NCI-H1105 (cell line): ENCODE data around the gene CHST15.

Experiments
- DNase-seq: peaks from one replicate; lab custom pipeline; 2025; lab: John Stamatoyannopoulos, UW

CHST15 gene

DNA sequence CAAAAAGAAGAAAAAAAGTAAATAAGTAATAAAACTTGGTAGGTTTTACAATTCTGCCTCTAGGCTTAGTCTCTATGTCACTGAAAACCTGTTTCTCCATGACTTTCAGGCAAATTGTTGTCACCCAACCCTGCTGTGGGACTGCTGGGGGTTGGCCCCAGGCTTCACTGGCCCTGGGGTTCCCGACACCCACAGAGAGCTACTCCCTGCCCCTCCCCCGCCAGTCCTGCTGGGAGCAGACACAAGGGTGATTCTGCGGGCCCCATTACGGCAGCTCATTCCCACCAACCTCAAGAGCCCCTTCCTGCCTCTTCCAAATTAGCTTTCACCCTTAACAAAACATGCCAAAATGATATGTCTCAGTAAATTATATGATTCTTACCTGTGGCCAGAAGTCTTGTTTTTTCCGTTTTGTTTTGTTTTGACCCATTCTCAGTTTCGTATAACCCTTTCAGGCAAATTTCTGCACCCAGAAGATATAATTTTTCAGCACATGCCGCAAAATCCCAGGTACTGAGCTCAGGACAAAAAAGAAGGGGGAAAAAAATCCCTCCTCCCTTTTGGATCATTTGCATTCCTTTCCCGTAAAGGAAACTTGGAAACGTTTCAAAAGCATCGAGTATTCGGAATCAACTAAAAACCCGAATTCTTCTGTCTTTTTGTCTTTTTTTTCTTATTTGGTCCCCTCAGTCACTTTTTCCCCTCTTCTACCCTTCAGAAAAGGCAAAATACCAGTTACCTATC lies 27.8 kb downstream of the CHST15 start:
- no peak for DNase-seq

- DNase-seq, result no peak
Measured at GRCh38 chr10:124064676-124065075, 28.7 kb downstream of the CHST15 start.

DNA sequence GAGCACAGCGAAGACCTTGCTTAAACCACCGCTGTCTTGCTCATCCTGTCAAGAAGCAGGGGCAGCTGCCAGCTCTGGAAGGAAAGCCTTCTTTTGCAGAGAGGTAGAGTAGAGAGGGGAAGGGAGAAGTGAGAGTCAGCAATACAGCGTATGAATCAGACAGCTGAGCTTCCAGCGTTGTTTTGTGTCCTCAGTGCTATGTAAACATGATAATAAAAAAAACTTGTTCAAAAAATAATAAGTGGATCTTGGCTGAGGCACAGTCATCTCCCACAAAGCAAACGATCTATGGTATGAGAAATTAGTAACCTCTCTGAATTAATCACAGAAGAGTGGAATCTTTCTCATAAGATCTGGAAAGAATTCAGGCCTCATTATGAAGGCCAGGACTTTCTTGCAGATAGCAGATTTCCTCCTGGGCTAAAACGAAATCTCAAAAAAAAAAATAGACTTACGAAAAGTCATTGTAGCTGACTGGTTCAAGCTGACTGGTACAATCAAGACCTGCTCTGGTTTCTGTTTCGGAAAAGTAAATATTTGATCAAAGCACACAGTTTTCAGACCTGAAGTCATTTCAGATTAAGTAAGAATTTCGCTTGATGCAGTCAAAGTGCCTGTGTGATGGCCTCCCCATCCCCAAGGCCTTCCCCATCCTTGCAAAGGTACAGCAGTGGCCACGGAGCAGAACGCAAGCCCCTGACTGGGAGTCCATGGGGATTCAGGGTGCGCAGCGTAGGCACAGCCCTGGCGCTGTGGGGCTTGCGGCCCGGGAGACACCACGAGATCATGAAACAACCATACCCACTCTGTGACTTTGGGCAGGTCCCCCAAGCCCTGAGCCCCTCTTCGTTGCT lies 29.4 kb downstream of the CHST15 start:
- DNase-seq, result peak; percentile 47

DNA sequence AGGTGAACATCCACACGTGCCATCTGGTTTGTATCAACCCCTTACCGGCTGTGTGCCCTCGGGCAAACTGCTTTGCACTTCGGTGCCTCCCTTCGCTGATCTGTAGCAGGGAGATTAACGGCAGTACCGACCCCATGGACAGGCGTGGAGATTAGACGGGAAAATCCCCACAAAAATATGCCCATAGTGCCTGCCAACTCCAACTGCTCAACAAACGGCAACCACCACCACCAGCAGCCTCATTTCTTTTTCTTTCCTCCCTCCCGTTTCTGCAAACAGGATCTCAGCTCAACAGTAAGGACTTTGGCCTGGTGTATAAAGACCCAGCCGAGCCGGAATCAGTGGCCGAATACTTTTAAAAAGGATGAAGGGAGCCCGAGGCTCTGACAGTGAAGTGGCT lies 31.0 kb downstream of the CHST15 start:
- no peak for DNase-seq

DNA sequence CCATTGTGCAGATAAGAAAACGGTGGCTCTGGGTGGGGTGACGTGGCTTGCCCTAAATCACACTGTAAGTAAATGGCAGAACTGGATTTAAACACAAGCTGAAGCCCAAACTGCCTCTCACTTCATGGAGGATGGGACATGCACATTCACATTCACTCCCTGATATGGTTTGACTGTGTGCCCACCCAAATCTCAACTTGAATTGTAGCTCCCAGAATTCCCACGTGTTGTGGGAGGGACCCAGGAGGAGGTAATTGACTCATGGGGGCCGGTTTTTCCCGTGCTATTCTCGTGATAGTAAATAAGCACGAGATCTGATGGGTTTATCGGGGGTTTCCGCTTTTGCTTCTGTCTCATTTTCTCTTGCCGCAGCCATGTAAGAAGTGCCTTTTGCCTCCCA lies 32.4 kb downstream of the CHST15 start:
- no peak for DNase-seq

GRCh38 chr10:124060148-124060720 lies 33.2 kb downstream of the CHST15 start:
- no peak for DNase-seq

DNA sequence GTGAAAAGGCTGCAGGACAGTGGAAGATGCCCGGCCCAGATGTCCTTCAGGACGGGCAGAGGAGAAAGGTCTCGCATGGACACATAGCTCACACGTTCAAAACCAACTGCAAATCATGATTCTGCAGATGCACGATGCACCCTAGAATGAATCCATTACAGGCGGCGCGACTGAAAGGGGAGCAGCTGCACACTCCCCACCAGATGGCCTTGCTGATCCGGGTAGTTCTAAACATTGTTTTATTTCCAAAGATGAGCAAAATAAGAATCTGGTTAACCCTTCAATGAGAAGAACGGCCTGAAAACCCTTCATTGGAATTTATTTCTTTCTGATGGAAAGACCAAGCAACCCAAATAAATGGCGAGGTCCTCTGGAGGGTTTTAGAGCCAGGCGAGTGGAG lies 33.8 kb downstream of the CHST15 start:
- DNase-seq, result no peak

GRCh38 chr10:124058346-124059003 lies 34.9 kb downstream of the CHST15 start:
- no peak for DNase-seq

- DNase-seq, result no peak
Measured at GRCh38 chr10:124057601-124058000, 35.8 kb downstream of the CHST15 start.

GRCh38 chr10:124056337-124056980 lies 36.9 kb downstream of the CHST15 start:
- no peak for DNase-seq

- DNase-seq, result no peak
Measured at GRCh38 chr10:124053971-124054370, 39.4 kb downstream of the CHST15 start.

DNA sequence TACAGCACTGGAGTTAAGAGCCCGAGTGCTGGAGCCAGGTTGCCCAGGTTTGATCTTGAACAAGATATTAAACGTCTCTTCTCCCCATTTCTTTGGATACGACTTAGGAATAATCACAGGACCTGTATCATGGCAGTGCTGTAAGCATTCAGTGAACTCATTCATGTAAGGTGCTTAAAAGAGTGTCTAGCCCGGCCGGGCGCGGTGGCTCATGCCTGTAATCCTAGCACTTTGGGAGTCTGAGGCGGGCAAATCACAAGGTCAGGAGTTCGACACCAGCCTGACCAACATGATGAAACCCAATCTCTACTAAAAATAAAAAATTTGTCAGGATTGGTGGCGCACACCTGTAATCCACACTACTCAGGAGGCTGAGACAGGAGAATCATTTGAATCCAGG lies 40.8 kb downstream of the CHST15 start:
- DNase-seq, result no peak

DNA sequence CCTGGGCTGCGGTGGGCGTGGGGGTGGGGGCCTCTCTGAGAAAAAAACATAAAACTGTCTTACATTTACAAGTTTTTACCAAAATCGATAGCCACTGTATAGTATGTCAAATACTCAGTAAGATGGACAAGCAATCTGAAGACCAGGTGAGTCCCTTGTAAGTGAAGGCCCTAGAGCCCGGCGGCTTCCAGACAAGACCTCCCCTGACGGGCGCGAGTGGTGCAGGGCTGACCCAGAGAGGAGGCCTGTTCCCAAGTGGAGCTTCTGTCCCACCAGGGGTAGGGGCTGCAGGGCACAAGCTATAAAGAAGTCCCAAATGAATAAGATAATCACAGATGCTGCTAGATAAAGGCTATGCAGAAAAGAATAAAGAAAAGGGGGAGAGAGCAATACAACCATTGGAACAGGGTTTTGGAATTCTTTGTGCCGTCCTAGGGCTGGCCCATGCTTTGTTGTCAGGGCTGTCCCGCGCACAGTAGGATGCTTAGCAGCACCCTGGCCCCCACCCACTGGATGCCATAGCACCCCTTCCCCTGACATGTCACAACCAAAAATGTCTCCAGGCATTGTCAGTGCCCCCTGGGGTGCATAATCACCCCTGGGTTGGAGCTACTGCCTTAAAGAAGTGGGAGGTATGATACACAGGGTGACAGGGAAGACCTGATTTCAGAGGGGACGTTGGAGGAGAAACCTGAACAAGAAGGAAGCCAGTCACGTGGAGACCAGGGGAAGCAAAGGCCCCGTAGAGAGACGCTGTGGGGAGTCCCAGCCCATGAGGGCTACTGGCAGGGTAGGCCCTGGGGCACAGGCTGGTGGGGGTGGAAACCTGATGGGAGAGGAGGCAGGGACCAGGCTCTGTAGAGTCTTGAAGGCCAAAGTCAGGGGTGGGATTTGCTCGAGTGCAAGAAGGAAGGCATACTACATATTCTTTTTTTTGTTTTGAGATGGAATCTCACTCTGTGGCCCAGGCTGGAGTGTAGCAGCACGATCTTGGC lies 43.1 kb downstream of the CHST15 start:
- DNase-seq, result no peak

- no peak for DNase-seq
Measured at GRCh38 chr10:124049484-124049883, 43.9 kb downstream of the CHST15 start.

DNA sequence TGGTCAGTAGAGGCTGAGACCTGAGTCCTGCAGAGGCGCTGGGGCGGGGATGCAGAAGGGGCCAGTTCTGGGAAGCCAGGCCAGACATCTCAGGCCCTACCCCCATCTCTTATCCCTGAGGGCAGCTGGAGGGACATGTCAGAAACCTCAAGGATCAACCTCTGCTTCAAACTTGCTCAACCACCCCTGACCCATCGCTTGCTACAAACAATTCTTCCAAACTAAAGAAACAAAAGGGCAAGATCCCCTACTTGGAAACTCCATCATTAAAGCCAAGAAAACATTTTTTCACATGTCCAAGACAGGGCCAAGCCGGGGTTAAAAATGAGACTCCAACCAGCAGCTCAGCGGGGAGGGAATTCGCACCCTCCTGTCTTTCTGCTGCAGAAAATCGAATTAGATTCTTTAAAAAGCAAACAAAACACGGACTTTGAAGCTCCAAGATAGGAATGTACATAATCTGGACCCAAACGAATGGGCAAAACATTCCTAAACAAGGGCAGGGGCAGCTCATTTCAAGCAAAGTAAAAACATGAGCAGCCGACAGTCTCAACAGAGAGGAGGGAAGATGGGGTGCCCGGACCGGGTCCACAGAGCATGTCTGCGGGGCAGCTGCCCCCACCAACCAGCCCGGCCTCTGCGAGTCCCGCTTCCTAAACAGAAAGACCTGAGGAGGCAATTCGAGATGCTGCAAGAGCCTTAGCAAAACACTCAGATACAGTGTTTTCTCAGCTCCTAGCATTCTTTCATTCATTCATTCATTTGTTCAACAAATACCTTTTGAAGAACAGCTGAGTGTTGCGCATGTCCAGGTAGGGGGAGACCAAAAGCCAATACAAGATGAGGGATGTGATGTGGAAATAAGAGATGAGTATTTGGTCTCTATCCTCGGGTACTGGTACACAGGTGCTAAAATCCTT lies 44.8 kb downstream of the CHST15 start:
- DNase-seq, result no peak

DNA sequence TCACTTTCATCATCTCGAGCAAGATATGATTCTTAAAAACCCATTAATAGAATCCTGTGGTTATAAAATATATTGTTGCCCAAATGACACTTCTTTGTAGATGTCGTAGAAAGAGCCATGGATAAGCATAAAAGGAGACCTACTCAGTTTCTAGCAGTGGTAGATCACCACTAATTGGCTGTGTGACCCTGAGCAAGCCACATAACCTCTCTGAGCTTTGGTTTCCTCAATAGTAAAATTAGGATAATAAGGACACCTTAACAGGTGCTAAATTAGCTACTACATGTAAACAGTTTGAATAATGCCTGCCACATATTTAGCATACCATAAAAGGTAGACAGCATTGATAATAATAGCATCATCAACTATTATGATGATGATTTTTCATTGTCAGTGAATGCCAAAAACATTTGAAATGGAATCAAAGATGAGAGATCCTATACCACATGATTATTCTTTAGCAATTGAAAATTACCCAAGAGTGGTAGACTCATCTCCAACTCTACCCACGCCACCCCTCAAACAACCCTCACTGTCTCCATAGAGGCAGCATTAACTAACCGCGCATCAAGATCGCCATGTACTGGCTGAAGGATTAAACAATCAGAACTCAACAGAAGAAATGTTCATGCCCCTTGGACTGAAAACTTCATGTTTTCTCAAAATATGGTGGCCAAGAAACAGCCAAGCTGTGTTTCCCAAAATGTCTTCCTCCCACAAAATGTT lies 45.8 kb downstream of the CHST15 start:
- DNase-seq, result no peak

GRCh38 chr10:124045801-124046355 lies 47.5 kb downstream of the CHST15 start:
- no peak for DNase-seq

GRCh38 chr10:124045276-124045675 lies 48.1 kb downstream of the CHST15 start:
- no peak for DNase-seq
